ENCODE results near the gene CREBBP.

Gene CREBBP

GRCh38 chr16:3854750-3855541, 25.6 kb downstream of the CREBBP start:
- peak; percentile 65 for DNase-seq

GRCh38 chr16:3850544-3850899, 30.0 kb downstream of the CREBBP start:
- DNase-seq, result no peak

DNA sequence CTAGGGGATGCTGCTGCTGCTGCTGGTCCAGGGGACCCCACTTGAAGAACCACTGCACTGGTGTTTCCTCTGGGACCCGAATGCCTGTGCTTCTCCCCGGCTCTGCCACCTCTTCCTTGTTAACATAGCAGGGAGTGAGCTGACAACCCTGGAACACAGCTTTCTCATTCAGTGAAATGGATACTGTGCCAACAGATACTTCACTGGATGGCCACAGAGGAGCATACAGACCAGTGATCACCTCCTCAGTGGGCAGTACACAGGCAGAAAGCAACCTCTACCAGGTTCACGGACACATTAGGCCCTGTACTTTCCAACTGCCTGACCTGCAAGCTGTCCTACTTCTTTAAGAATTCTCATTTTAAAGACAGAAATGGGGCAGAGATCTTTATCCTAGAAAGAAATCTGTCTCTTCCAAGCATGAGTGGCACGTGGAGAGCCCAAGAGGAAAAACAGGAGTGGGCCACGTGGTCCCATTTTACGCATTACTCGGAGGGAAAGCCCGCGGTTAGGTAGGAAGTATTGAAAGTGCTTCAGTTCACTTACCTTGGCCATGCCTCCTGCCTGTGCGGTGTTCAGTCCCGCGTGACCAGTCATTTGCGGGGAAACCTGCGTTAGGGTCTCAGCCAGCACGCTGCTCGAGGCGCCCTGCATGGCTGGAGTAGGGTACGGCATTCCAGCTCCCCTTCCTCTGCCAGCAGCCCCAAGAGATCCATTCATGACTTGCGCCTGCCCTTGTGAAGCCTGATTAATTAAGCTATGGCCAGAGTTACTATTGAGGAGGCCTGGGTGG, 30.6 kb downstream of the CREBBP start:
- DNase-seq, result no peak

GRCh38 chr16:3846595-3847091, 33.9 kb downstream of the CREBBP start:
- peak; percentile 92 for DNase-seq

DNA sequence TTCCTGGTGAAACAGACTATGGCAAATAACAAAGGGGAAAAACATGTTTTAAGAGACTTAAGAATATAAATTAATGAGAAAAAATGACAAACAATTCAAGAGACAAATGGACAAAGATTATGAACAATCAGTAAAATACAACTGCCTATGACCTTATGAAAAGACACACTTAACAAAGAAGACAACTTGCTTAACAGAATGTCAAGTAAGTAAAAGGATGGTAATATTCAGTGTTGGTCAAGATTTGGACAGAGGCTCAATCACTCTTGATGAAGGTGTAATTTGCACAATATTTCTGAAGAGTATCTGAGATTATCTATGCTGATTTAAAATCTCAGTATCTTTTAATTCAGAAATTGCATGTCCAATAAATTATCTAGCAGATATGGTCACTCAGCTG, 34.4 kb downstream of the CREBBP start:
- no peak for DNase-seq

- DNase-seq, result peak; percentile 40
Measured at GRCh38 chr16:3842994-3843393, 37.5 kb downstream of the CREBBP start.

DNA sequence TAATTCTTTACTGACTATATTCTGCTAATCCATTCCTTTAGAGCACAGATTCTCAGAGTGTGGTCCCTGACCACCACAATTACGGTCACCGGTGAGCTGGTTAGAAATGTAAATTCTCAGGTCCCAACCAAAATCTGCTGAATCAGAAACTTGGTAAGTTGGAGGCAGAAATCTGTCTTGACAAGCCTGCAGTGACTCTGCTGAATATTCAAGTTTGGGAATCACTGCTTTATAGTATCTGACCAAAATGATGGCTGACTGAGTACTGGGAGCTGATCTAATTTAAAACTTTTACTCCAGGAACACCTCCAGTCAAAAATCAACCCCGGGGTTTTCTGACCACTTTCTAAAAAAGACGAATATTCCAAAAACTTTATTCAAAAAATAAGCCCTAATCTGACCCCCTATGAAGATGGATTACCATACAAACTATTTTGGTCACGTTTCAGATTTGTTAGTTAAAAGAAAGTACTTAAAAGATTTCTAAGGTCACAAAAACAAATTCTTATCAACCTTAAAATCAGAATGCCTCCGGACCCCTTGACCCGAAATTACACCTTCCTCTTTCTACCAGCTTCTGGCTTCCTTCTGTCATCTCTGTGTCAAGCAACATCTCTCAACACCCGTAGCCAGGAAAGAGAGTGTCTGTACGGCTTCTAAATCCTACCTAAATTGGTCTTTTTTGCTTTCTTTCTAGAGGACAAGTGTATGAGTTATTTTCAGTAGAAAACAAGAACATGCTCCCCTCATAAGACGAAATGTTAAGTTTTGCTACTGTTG, 38.6 kb downstream of the CREBBP start:
- DNase-seq, result peak; percentile 56

GRCh38 chr16:3839402-3840184, 40.9 kb downstream of the CREBBP start:
- no peak for DNase-seq

DNA sequence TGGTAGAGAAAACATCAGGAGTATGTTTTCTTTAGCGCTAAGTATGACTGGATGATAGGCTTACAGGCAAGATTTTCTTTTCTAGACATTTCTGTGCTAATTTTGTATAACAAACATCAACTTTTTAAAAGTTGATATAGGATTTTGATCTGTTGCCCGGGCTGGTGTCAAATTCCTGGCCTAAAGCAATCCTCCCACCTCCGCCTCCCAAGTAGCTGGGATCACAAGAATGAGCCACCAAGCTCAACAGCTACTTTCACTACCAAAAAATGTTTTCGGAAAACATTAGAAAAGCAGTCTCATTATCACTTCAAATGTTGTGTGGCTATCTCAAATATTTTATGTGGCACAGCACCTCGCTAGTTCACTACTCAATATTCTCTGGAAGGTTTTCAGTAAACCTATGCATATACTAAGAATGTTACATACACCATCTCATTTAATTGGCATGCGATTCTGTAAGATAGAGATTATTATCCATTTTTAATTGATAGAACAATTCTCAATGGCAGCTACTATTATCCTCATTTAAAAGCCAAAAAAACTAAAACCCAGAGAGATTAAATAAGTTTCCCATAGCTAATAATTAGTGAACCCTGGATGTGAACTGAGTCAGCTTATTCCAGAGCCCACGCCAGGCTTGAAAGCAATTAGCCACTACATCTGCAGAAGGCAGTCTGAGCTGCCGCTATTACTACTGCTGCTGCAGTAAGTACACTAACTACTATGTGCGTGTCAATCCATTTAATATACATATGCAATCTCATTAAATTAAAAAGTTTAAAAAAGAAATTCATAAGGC, 41.7 kb downstream of the CREBBP start:
- DNase-seq, result no peak

DNA sequence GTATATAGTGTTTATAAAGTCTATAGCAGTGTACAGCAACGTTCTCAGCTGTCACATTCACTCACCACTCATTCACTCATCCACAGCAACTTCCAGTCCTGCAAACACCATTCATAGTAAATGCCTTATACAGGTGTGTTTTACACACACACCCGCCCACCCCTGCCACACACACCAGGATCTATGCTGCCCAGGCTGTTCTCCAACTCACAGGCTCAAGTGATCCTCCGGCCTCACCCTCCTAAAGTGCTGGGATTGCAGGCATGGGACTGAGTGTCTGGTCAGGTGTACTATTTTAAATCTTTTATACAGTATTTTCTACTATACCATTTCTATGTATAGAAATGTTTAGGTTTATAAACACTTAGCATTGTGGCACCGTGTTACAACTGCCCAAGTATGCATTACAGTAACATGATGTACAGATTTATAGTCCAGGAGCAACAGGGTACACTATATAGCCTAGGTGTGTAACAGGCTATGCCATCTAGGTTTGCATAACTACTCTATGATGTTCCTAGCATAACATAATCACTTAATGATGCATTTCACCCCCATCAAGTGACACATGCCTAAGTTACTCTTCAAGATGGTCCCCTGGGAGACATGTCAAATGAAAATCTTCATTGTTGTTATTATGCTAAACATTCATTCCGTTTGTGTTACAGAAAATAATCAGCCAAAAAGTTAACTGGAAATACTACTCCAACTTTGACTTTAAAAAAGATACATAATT, 42.5 kb downstream of the CREBBP start:
- DNase-seq, result no peak

DNA sequence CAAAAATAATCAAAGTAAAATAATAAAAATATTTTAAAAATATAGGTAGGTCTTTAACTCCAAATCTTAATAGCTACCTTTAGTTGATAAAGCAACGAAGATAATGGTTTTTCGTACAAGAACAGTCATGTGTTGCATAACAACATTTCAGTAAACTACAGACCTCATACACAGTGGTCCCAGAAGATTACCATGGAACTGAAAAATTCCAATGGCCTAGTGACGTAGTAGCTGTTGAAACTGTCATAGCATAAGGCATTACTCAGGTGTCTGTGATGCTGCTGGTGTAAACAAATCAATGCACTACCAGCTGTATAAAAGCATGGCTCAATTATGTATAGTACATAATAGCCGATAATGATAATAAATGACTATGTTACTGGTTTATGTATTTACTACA, 43.9 kb downstream of the CREBBP start:
- no peak for DNase-seq

DNA sequence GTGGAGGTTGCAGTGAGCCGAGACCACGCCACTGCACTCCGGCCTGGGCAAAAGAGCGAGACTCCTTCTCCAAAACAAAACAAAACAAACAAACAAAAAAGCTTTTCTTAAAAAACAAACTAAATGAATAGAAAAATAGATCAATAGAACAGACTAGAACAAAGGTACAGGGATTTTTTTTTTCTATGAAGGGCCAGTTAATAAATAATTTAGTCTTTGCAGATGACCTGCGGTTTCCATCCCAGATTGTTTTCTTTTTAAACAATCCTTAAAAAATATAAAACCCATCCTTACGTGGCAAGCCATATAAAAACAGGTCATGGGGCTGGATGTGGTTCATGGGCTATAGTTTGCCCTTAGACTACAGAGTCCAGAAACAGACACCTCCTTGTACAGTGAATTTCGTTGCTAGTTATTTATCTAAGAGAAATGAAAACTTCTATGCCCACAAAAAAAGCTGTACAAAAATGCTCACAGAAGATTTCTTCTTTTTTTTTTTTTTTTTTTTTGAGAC, 45.4 kb downstream of the CREBBP start:
- DNase-seq, result no peak

GRCh38 chr16:3832668-3833067, 47.8 kb downstream of the CREBBP start:
- no peak for DNase-seq

DNA sequence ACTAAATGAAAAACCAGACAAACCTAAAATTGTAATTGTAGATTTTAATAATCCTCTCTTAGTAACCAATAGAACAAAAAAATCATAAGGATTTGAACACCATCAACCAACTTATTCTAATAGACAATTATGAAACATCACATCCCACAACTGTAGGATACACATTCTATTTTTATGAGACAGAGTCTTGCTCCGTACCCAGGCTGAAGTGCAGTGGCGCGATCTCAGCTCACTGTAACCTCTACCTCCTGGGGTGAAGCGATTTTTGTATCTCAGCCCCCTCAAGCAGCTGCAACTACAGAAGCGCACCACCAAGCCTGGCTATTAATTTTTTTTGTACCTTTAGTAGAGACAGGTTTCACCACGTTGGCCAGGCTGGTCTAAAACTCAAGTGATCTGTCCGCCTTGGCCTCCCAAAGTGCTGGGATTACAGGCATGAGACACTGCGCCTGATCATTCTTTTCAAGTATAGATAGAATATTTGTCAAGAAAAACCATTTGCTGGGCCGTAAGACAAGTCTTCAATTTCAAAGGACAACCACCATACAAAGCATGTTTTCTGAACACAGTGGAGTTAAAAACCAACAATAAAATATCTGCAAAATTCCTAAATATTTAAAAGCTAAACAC, 49.8 kb downstream of the CREBBP start:
- DNase-seq, result no peak

DNA sequence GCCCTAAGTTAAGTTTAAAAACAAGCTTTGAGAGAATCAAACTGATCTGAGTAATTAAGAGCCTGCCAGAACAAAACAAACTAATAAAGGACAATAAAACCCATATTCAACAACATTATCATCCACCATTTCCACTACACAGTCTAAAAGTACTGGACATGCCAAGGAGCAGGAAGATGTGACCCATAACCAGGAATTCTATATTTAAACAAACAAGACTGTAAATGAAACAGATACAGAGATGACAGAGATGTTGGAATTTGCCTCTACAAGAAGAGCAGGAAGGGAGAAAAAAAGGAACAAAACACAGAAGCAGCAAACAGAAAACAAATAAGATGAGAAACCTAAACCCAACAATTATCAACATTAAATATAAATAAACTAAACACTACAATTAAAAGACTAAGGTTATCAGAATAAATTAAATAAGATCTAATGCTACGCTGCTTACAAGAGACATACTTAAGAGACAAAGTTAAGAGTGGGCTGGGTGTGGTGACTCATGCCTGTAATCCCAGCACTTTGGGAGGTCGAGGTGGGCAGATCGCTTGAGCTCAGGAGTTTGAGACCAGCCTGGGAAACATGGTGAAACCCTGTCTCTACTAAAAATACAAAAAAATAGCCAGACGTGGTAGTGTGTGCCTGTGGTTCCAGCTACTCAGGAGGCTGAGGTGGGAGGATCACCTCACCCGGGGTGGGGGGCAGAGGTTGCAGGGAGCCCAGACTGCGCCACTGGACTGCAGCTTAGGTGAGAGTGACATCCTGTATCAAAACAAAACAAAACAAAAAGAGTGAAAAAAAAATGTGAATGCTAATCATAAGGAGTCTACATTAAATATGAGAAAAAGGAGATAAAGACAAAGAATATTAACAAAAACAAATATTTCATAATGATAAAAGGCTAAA, 50.6 kb downstream of the CREBBP start:
- DNase-seq, result no peak

- DNase-seq, result peak; percentile 11
Measured at GRCh38 chr16:3825940-3826339, 54.6 kb downstream of the CREBBP start.

GRCh38 chr16:3825103-3825502, 55.4 kb downstream of the CREBBP start:
- peak; percentile 35 for DNase-seq

DNA sequence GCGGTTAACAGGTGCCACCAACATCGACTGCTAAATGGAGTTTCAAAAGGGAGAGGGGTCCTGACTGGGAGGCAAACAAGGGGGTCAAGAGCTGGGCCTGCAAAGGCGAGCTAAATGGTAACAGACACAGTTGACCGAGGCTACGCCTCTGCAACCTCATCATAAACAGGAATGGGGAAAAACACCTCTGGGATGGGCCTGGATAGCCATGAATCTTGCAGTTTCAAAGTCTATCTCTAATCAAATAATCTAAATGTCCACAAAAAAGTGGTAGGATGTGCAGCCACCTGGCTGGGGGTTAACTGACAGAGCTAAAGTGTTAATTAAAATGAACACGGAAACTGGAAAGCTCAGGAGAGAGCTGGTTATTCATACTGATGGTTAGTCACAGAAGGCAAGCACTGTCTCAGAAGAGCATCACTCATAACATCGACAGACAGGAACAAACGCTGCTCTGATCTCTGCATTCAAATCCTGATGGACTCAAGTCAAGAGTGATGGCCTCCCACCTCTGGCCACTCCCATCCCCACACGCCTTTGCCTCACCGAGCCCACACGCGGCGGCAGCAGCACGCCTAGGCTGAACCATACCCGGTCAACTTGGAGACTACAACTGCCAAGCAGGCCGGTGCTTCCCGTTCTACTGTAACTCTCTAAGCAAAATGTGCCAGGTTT, 56.3 kb downstream of the CREBBP start:
- no peak for DNase-seq

DNA sequence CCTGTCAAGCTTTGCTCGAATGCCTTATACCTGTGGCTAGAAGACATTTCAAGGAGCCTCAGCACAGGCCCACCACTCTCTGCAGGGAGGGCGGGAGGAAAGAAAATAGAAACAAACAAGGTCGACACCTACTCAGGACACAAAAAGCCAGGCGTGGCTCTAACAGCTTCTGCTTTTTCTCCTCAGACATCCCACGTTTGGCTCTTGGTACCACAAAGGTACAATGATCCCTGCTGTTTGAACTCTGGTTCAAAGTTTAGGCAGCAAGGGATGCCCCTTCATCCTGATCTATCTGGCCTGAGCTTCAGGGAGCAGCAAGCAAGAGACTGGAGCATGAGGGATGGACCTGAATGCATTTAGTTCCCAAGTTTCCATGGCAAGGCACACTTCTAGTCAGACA, 57.1 kb downstream of the CREBBP start:
- DNase-seq, result no peak

Measured in hematopoietic multipotent progenitor cell treated with erythropoietin and hydrocortisone succinate and interleukin-3 and kit ligand, for 4 days (in vitro differentiated cells).